ENCODE measurements around the gene RRP1B. TPM values are rescaled to one million over a fixed set of nuclear protein-coding genes. Genes with fewer than 3 reads are reported as not detected.

RRP1B gene
- total and polyA plus RNA-seq, 2 of the 13 experiments (the other 11 are each of a cell fraction or from before 2014, with no cell fraction given) = 16.3 to 46.2 TPM

DNA sequence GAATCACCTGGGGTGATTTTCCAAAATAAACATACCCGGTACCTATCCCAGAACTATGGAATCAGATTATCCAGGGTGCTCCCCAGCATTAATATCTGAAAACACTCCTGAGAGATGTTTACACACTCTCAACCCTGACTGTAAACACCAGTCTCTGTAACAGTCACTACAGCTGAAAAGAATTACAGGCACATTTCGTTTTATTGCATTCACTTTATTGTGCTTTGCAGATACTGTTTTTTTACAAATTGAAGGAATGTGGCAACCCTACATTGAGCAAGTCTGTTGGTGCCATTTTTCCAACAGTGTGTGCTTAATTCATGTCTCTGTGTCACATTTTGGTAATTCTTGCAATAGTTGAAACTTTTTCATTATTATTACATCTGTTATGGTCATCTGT lies 31.8 kb upstream of the RRP1B start:
- POLR2A ChIA-PET = no interaction called here
- no peaks in the 10 kb centered on the region for H3K79me2 ChIP-seq (ENCODE audit: insufficient read depth, low read length)
- CTCF ChIA-PET (ENCODE audit: low intra/inter-chr PET ratio, low total read pairs) = no interaction called here
- DNase-seq (ENCODE audit: low spot score) (no peak), FAIRE-seq (no peak), ATAC-seq (no peak)
- no peaks in the 10 kb centered on the region for H3K9me3 ChIP-seq (ENCODE audit: low read length)
- intact Hi-C loops (cut with micrococcal nuclease; ENCODE audit: unreplicated experiment) (no loop called here), in situ Hi-C loops (cut with HindIII; ENCODE audit: extremely low pct_ligation_motif_present, low pct_unique_long_range_greater_than_20kb) (no loop called here)
- H2AFZ ChIP-seq (ENCODE audit: low read length) = no peak overlapping the region
- H3K4me2 ChIP-seq (ENCODE audit: low read depth, low read length) = no peak overlapping the region
- no peak overlapping the region for H3K27ac ChIP-seq (ENCODE audit: extremely low read length, insufficient read depth, low read length)
- H4K20me1 ChIP-seq (ENCODE audit: insufficient read depth, low read length) = no peaks in the 10 kb centered on the region
- BruUV-seq (replicated peaks) = no TSS peak
- no peaks in the 10 kb centered on the region for H3K27me3 ChIP-seq (ENCODE audit: control insufficient read depth in 1 of 2, insufficient read depth in 2 of 2, low read length in 2 of 2)
- H3K4me1 ChIP-seq (ENCODE audit: insufficient read depth, low read length) = no peaks in the 10 kb centered on the region
- H3K4me3 ChIP-seq (replicated peaks in 1 of 3; ENCODE audit: insufficient read depth in 1 of 3, low read depth in 2 of 3, low read length in 3 of 3) = no peak overlapping the region
- no peaks in the 10 kb centered on the region for H3K36me3 ChIP-seq (replicated peaks in 1 of 2; ENCODE audit: control insufficient read depth in 1 of 2, insufficient read depth in 2 of 2, low read length in 2 of 2)
- no peak overlapping the region for H3K9ac ChIP-seq (ENCODE audit: insufficient read depth, low read depth, low read length)
- TF ChIP-seq ZNF160 (CRISPR knock-in tag; IDR thresholded peaks at IDR 0.05) (no peak), RARA (CRISPR knock-in tag; IDR thresholded peaks at IDR 0.05) (no peak)
- 88% methylated on average over 2 of the region's 2 CpGs for WGBS (ENCODE audit: low lambda C conversion rate)

DNA sequence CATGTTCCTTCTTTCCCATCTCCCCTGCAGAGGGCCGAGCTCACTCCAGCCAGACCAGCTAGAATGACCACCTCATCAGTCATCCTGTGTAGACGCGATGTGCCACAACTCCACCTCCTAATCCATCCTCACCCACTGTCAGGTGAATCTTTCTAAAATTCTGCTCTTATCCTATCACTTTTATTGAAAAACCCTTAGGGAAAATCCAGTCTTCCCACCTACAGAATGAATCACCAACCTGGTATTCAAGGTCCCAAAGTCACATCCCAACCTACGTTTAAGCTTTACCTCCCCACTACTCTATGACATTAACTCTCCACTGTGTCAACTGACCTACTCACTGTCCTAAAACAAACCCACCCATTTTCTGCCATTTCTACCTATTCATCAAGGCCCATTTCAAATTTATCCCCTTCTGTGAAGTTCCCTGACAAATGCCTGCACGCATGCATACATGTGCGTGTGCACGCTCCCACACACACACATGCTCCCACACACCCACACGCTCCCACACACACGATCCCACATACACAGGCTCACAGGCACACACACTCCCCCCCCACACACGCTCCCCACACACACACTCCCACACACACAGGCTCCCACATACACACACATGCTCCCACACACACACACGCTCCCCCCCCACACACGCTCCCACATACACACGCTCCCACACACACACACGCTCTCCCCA lies 27.8 kb upstream of the RRP1B start:
- H3K4me2 ChIP-seq (ENCODE audit: low read depth, low read length) = no peak overlapping the region
- TF ChIP-seq AGO2 (optimal IDR thresholded peaks at IDR 0.05; ENCODE audit: low read depth, low read length) (no peak), FOXA1 (IDR thresholded peaks at IDR 0.05) (no peak), FOXA1 (CRISPR knock-in tag; IDR thresholded peaks at IDR 0.05) (no peak), ZMYM2 (CRISPR knock-in tag; IDR thresholded peaks at IDR 0.05) (no peak), SPEN (CRISPR knock-in tag; IDR thresholded peaks at IDR 0.05; ENCODE audit: low read depth) (no peak), NFATC3 (CRISPR knock-in tag; IDR thresholded peaks at IDR 0.05) (no peak), ZNF124 (CRISPR knock-in tag; IDR thresholded peaks at IDR 0.05) (no peak), ZFP1 (CRISPR knock-in tag; IDR thresholded peaks at IDR 0.05) (no peak), ZSCAN22 (CRISPR knock-in tag; IDR thresholded peaks at IDR 0.05) (no peak)
- TF ChIP-seq, protein P1, sequence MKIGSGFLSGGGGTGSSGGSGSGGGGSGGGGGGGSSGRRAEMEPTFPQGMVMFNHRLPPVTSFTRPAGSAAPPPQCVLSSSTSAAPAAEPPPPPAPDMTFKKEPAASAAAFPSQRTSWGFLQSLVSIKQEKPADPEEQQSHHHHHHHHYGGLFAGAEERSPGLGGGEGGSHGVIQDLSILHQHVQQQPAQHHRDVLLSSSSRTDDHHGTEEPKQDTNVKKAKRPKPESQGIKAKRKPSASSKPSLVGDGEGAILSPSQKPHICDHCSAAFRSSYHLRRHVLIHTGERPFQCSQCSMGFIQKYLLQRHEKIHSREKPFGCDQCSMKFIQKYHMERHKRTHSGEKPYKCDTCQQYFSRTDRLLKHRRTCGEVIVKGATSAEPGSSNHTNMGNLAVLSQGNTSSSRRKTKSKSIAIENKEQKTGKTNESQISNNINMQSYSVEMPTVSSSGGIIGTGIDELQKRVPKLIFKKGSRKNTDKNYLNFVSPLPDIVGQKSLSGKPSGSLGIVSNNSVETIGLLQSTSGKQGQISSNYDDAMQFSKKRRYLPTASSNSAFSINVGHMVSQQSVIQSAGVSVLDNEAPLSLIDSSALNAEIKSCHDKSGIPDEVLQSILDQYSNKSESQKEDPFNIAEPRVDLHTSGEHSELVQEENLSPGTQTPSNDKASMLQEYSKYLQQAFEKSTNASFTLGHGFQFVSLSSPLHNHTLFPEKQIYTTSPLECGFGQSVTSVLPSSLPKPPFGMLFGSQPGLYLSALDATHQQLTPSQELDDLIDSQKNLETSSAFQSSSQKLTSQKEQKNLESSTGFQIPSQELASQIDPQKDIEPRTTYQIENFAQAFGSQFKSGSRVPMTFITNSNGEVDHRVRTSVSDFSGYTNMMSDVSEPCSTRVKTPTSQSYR (CRISPR knock-in tag; IDR thresholded peaks at IDR 0.05; ENCODE audit: borderline replicate concordance) = no peak
- in situ Hi-C loops (cut with HindIII; ENCODE audit: extremely low pct_ligation_motif_present, low pct_unique_long_range_greater_than_20kb) = no loop called here
- H3K4me3 ChIP-seq (replicated peaks in 1 of 3; ENCODE audit: insufficient read depth in 1 of 3, low read depth in 2 of 3, low read length in 3 of 3) = no peak overlapping the region
- H4K20me1 ChIP-seq (ENCODE audit: insufficient read depth, low read length) = no peaks in the 10 kb centered on the region
- BruUV-seq (replicated peaks) = no TSS peak
- no peaks in the 10 kb centered on the region for H3K4me1 ChIP-seq (ENCODE audit: insufficient read depth, low read length)
- FAIRE-seq (no peak), ATAC-seq (no peak), DNase-seq (ENCODE audit: low spot score) (no peak)
- no peaks in the 10 kb centered on the region for H3K36me3 ChIP-seq (replicated peaks in 1 of 2; ENCODE audit: control insufficient read depth in 1 of 2, insufficient read depth in 2 of 2, low read length in 2 of 2)
- POLR2A ChIA-PET = no interaction called here
- no peaks in the 10 kb centered on the region for H3K79me2 ChIP-seq (ENCODE audit: insufficient read depth, low read length)
- no peak overlapping the region for H3K27ac ChIP-seq (ENCODE audit: extremely low read length, insufficient read depth, low read length)
- H3K9ac ChIP-seq (ENCODE audit: insufficient read depth, low read depth, low read length) = no peak overlapping the region
- intact Hi-C loops (cut with micrococcal nuclease; ENCODE audit: unreplicated experiment) = no loop called here
- H3K27me3 ChIP-seq (ENCODE audit: control insufficient read depth in 1 of 2, insufficient read depth in 2 of 2, low read length in 2 of 2) = no peaks in the 10 kb centered on the region
- CTCF ChIA-PET (ENCODE audit: low intra/inter-chr PET ratio, low total read pairs) = no interaction called here
- H2AFZ ChIP-seq (ENCODE audit: low read length) = no peak overlapping the region
- no peaks in the 10 kb centered on the region for H3K9me3 ChIP-seq (ENCODE audit: low read length)
- 94% methylated on average over 14 of the region's 14 CpGs for WGBS (ENCODE audit: low lambda C conversion rate)
